Hematopoietic multipotent progenitor cell treated with erythropoietin and hydrocortisone succinate and interleukin-3 and kit ligand, for 15 days (in vitro differentiated cells): ENCODE data around the gene SETD4.
A peak's percentile ranks its signal among the peaks of the same experiment; 100 is the strongest.

Experiments
- DNase-seq: peaks from one replicate; pipeline ENCODE4 v3.0.0-alpha.2; 2015; ENCODE audit warnings: low spot score

Gene SETD4

DNA sequence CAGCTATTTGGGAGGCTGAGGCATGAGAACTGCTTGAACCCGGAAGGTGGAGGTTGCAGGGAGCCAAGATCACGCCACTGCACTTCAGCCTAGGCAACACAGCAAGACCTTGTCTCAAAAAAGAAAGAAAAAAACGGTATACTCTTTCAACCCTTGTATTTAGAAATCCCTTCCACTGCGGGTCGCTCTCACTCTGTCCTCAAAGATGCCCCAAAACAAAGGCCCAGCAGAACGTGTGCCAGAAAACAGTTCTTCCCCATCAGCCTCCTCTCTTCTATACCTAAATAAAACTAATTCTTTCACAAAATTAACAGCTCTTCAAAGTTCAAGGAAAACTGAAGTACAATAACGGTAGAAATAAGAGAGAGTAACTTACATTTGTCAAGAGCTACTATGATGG, 13.2 kb downstream of the SETD4 start:
- DNase-seq, result no peak

DNA sequence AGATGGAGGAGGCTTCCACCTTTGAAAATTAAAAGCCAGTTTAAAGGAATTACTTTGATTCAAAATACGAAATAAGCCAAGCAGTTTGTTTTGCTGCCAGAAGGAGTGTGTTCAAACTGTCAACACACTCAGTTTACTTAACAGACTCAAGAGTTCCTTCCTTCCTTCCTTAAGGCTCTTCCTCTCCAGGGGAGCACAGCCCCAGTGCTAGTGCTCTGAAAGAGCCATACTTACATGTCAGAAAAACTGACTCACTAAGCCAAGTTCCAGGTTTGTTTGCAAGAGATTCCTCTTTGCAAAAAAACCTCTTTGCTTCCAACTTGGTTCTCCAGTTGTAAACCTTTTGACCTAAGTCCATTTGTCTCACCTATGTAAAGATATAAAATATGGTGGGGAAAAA, 14.3 kb downstream of the SETD4 start:
- DNase-seq, result no peak

DNA sequence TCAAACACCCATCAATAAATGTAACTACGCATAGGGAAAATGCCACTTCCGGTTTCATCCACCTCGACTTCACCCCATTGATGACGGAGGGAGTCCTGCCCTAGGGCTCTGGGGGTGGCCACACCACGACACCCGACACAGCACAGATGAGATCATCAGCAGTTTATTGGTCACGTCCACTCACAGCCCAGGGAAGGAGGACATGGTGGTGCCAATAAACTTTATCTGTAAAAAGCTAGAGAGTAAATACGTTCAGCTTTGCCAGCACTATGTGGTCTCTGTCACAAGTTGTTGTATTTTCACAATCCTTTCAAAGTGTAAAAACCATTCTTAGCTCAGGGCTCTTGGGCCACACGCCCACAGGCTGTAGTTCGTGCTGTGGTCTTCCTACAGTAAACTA, 16.3 kb downstream of the SETD4 start:
- no peak for DNase-seq

DNA sequence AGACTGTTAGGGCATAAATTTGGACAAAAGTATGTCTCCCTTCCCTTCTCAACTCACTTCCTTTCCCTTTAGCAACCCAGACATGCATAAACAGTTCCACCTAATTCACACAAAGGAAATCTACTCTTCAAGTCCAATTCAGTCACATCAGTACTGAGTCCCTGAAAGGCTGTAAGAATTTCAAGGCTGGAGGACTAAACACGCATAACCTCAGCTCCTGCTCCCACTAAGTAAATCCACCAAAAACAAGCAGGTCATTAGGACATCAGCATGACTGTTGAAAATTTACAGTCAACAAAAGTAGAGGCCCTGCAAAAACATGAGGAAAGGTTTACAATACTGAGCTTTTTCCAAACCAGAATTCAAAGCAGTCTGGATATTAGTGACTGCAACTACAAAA, 18.4 kb downstream of the SETD4 start:
- DNase-seq, result no peak

DNA sequence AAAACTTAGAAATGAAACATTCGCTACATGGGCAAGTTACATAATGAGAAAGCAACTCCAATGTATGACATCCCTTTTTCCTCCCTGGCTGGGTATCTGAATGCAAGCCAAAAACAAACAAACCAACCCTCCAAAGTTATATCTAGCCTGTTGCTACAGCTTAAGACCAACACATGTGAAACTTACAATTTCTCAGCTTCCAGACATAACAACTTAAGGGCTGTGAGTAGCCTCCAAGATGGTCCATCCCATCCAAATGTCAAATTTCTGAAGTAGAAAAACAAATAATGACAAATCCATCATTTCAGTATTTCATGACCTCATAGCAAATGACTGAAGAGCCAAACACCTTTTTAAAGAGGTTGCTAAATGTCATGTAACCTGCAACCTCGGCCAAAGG, 19.9 kb downstream of the SETD4 start:
- DNase-seq, result no peak

DNA sequence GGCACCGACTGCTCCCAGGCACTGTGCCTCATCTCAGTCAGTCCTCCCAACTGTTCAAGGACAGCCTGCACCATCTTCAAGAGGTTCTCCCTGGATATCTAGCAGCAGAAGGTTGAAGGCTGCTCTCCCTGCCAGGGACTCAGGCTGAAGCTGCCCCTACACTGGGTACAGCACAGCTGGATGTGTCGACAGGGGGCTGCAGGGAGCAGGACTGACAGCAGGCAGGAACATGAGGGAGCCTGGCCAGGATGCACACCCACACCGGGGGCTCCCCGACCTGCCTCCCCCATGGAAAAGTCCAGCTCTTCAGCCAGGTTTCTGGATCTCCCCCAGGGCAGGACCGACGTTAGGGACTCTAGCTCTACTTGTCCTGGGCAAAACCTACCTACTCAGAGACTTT, 20.5 kb downstream of the SETD4 start:
- DNase-seq, result no peak

DNA sequence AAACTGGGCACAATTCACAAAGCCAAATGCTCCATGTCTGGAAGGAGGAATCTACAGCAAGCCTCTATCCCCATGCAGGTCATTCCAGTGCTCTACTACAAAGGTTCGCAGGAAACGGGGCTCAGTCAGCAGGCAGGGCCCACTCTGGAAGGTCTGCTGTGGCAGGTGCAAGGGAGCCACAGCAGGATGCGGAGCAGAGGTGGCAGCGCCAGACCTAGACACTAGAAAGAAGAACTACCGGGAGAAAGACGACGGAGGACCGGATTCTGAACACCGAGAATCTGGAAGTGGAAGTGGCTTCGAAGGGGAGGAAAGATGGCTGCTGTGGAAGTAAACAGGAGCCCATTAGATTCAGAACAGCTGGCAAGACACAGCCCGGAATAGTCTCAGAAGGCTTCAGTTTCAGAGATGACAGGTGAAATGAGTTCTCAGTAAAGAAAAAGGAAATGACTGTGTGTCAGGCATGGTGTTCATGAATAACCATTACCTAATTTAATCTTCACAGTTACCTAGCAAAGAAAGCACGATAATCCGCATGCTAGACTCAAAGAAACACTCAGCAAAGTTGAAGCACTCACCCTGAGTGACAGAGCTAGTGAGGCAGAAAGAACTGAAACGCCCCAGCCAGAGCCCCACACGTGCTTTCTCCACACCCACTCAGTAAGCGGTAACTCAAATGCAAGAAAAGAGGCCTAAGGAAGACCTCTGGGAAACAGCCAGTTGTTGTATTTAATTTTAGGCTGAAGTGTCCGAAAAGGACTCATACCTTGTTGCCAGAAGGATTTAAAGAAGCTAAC, 21.4 kb downstream of the SETD4 start:
- DNase-seq, result no peak

DNA sequence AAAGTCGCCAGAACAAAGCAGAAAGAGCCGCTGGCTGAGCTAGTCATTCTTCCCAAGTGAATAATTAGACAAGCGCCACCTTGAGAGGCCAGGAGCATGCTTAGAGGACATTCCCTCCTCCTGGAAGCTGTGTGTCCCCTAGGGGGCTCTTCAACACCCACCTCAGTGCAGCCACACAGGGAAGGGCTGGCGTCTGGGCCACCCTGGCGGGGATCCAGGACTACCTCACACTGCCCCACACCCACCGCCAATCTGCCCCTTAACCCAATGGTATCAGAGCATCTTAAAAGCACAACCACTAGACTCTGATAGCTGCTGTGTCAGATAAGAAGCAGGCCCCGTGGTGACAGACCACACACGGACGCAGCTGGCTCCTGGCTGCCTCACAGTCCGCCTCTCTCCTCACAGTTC, 24.9 kb downstream of the SETD4 start:
- no peak for DNase-seq

DNA sequence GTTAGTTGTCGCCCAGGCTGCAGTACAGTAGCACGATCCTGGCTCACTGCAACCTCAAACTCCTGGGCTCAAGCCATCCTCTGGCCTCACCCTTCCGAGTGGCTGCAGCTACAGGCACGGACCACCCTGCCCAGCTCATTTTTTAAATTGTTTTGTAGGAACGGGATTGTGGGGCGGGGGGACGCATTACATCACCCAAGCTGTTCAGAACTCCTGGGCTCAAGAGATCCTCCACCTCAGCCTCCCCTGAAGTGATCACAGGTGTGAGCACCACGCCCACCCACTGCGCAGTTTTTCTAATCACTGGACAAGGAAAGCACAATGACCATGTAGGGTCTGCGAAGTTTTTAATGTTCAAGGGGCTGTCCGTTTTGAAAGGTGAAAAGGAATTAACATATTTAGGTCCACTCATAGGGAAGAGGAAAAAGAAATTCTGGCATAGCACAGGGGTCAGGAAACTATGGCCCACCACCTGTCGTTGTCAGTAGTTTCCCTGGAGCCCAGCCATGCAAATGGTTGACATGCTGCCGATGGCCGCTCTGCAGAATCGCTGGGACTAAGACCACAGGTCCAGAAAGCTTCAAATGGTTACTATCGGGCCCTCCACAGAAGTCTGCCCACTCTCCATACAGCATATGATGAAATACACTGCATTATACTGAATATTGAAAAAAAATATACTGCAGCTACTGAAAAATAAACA, 26.0 kb downstream of the SETD4 start:
- DNase-seq, result no peak

DNA sequence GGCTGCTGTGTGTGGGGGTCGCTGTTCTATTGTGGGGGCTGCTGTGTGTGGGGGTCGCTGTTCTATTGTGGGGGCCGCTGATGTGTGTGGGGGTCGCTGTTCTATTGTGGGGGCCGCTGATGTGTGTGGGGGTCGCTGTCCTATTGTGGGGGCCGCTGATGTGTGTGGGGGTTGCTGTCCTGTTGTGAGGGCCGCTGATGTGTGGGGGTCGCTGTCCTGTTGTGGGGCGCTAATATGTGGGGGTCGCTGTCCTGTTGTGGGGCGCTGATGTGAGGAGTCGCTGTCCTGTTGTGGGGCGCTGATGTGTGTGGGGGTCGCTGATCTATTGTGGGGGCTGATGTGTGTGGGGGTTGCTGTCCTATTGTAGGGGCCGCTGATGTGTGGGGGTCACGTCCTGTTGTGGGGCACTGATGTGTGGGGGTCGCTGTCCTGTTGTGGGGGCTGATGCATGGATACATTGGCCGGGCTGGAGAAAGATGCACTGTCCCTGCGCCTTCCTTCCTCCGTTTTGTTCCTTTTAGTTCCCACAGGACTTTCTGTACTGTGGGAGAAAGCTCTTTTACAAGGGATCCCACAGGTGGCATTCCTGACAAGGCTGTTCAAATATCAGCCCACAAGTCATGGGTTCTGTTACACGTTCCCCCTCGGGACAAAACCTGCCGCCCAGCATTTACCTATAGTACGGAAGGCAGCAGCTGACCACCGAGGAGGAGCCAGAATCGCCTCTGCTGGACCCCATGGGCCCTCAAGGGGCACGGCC, 27.5 kb downstream of the SETD4 start:
- DNase-seq, result no peak

DNA sequence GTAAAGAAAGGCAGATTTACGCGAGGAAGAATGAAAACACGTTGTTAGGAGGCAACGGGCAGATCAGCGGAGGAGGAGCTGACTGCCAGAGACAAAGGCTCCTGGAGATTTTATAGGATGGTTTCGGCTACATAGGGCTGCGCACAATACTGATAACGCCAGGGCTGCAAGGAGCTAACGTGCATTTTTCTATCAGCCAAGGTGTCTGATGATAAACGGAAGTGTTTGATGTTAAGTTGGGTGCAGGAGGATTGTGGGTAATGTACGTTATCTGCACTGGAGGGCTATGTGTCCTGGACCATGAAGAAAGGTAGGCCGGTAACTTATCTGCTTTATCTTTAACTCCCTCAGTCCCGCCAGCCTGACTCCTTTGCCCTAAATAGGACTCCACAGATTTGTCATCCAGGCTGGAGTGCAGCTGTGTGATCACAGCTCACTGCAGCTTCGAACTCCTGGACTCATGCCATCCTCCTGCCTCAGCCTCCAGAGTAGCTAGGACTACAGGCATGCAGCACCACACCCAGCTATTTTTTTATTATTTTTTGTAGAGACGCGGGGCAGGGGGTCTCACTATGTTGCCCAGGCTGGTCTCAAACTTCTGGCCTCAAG, 29.6 kb downstream of the SETD4 start:
- DNase-seq, result no peak

DNA sequence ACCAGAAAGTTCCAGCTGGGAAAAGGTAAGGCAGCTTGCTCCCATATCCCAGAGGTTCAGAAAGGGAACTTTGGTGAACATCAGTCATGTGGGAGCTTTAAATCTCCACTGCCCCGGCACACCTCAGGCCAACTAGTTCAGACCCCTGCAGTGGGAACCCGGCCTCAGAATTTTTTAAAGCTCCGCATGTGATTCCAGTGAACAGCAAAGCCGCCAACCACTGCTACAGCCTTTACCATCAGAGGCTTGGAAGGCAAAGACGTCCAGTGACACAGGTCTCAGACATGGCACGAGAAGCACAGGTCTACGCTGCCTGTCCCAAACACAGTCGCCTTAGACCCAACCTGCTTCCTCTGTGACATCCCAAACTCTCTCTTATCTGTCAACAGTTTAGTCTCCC, 31.0 kb downstream of the SETD4 start:
- DNase-seq, result no peak

DNA sequence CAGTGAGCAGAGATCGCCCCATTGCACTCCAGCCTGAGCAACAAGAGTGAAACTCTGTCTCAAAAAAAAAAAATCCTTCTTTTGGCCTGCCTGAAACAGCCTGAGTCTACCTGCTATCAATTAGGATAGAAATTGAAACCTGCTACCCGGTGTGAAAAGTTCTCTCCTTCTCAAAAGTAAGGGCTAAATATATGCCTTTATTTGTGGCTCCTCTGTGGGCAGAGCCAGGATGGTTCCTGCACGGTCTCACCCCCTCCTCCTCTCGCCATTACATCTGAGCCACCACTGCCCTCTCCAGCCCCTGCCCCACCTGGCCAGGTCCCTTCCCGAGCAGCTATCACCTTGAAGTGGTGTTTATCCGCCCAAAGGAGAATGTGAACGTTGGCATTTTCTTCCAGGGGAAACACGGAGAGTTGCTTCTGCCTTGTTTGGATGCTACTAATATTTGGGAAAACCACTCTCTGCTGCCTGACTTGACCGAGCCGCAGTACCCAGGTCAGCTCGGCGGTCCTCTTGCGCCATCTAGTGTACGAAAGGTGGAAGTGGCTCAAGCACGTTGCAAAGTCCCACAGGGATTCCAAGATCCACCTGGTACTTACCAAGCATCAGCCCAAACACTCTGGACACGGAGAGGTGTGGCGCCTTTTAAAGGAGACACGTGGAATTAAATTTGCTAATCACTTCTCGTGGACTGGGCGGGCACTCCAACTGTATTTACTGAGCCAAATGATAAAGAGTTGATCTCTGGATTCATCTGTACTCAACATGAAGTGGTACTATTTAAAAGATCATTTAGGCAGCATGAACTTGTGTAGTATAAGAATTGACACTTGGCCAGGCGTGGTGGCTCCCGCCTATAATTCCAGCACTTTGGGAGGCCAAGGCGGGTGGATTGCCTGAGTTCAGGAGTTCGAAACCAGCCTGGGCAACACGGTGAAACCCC, 31.9 kb downstream of the SETD4 start:
- DNase-seq, result peak; percentile 76

DNA sequence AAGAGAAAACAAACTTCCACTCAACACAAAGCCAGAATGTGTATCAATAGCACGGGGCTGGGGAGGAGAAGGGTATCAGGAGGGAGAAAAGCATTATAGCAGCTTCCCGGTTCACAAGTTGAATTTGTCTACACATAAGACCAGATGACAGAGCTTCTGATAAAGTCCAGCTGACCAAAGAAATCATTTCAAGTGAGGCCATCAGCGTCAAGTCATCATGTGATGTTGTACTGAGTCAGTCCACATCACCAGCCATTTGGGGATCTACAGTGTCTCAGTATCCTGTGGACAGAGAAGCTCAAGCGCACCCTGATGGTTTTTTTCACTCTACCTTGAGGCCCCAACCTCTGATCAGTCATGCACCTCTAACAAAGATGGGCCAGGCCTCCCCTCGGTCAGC, 33.0 kb downstream of the SETD4 start:
- DNase-seq, result no peak

DNA sequence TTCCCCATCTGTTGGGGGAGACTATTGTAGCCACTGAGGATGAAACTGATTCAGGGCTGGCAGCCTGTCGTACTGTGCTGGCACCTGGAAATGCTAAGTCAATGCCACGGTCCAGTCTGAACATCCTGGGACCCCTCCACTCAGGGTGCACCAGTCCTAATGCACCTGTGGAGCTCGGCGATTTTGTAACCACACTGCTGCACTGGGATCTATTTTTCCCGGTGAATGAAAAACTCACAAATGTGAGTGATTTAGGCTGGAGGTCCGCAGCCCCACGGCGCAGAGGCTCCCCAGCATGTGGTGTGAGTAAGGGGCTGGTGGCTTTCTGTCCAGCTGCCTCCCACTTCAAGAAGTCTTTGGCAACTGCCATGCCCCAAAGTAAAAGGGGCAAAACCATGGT, 35.5 kb downstream of the SETD4 start:
- DNase-seq, result no peak

DNA sequence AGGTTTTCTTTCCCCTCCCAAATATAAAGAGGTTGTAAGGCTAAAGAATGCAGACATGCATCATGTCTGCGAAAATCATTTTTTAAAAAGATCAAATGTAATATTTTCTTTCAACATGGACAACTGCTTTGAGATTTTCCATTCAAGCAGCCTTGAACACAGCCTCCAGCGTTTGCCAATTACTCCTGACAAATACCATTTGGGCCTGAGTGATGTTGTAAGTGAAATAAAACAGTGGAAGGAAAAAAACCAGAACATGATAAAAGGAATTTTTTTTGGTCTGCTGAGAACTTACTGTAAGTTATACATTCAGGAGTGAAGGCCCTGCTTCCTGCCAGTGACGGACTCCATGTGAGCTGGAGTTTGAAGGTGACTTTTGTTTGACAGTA, 37.2 kb downstream of the SETD4 start:
- no peak for DNase-seq

DNA sequence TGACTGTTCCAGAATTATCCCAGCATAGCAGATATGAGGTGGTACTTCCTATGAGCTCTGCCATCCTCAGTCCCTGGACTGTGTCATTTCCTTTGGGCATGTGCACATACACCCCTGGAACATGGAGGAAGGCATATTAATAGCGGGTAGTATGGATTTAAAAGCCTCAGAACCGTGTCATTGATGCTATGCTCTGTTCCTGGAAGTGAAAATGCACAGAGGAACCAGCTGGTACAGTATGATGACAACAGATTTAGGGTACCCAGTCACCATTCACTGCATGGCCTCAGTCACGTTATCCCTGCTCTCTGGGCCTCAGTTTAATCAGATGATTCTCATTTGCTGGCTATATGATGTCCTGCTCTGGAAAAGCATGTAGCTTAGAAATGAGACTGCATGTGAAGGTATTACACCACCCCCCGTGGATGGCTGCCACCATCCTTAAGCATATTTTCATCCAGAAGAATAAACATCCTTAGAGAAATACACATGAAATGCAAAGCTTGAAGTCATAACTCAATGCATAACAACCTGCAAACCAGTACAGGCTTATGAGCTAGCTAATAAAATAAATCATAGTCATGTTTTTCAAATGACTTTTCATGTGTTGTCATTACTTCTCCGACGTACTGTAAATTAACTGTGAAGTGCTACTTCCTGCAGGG, 37.8 kb downstream of the SETD4 start:
- DNase-seq, result no peak

DNA sequence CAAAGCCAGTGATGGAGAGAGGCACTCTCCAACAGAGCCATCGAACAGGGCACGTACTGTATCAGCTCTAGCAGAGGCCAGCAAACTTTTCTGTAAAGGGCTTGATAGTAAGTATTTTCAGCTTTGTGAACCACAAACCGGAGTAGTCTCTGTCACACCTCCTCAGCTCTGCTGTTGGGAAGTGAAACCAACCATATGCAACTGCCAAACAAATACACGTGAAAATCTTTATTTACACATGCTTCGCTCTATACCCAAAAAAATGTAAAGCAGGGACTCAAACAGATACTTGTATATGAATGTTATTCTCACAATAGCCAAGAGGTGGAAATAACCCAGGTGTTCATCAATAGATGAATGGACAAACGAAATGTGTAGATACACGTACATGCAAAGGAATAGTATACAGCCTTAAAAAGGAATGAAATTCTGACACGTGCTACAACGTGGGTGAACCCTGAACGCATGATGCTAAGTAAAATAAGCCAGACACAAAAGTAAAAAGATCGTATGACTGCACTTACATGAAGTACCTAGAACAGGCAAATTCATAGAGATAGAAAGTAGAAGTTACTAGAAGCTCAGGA, 39.0 kb downstream of the SETD4 start:
- no peak for DNase-seq

DNA sequence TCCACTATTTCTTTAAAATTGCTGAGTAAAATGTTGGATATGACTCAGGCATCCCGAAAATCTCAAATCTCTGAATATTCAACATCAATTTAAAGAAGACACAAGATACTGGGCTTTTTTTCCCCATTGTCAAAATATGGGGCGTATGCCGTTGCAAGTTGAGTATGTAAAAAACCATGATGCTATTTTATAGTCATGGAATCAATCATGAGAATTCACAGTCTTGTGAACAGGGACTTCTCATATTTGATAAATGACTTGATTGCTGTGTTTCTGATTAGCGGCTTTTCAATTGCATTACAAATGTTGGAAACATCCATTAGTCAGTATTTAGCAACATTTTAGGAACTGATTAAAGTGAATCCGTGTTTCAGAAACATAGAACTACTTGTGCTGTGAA, 45.3 kb downstream of the SETD4 start:
- no peak for DNase-seq

DNA sequence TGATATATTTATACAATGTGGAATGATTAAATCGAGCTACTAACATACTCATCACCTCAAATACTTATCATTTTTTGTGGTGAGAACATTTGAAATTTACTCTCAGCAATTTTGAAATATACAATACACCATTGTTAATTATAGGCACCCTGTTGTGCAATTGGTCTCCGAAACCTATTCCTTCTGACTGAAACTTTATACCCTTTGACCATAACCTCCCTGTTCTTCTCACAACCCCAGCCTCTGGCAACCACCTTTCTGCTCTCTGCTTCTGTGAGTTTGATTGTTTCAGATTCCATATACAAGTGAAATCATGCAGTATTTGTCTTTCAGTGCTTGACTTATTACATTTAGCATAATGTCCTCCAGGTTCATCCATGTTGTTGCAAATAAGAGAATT, 49.5 kb downstream of the SETD4 start:
- DNase-seq, result no peak

DNA sequence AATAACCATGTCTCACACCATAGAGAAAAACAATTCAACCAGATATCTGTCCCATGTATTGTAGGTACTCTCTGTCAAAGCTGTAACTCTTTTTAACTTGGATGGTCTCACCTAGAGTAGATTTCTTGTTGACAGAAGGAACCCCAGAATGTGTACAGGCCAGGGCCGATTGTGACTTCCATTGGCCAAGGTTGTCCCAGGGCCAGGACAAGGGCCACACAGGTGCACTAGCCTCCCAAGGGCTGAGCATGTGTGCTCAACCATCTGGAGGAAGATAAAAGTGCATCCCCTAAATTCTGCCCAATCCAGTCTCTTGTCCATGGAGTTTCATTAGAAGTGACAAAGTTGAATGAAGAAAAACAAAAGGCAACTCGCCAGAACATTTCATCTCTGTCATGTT, 51.8 kb downstream of the SETD4 start:
- DNase-seq, result no peak
